MCF 10A (cell line): ENCODE results near the gene ERAP2. TPM values are rescaled to one million over a fixed set of nuclear protein-coding genes. Genes with fewer than 3 reads are reported as not detected.
"Not testable (repeated sequence)": the region's sequence is repeated elsewhere in the genome, so short reads cannot be mapped to it uniquely, and the experiment has no call there.

Source experiments
- BruUV-seq: library from RNA; stranded (reverse); fragments of 400-500 nt; replicated peaks from 2 replicates; lab custom pipeline; 2021; lab: Mats Ljungman, UMichigan
- CTCF ChIA-PET: fragments of 300-600 bp; sonication (Branson Sonifier 250); formaldehyde crosslinking; extraction: SDS; loops from one replicate; lab custom pipeline; 2021; ENCODE audit warnings: antibody characterized with exemption, inconsistent platforms; lab: Yijun Ruan, JAX
- POLR2A ChIA-PET: fragments of 300-600, 350-650 bp; sonication (Branson Sonifier 250); formaldehyde crosslinking; extraction: SDS; loops from one replicate; lab custom pipeline; 2020; ENCODE audit warnings: antibody characterized with exemption, inconsistent platforms; lab: Yijun Ruan, JAX
- DNase-seq: peaks from one replicate; pipeline ENCODE4 v3.0.0-alpha.2; 2018; ENCODE audit not compliant: unreplicated experiment
- H3K27ac Mint-ChIP-seq: one replicate; pipeline ENCODE4 v1.8.0; 2022; ENCODE audit warnings: mild to moderate bottlenecking, low read depth, mixed read lengths; ENCODE audit not compliant: unreplicated experiment
- H3K27me3 Mint-ChIP-seq: one replicate; pipeline ENCODE4 v1.8.0; 2022; ENCODE audit warnings: mixed read lengths; ENCODE audit not compliant: insufficient read depth, unreplicated experiment
- H3K36me3 Mint-ChIP-seq: one replicate; pipeline ENCODE4 v1.8.0; 2022; ENCODE audit warnings: mild to moderate bottlenecking, moderate library complexity, mixed read lengths; ENCODE audit not compliant: insufficient read depth, unreplicated experiment
- H3K4me1 Mint-ChIP-seq: one replicate; pipeline ENCODE4 v1.8.0; 2022; ENCODE audit warnings: mixed read lengths; ENCODE audit not compliant: insufficient read depth, unreplicated experiment
- H3K4me3 Mint-ChIP-seq: one replicate; pipeline ENCODE4 v1.8.0; 2022; ENCODE audit warnings: mild to moderate bottlenecking, moderate library complexity, mixed read lengths; ENCODE audit not compliant: unreplicated experiment
- H3K9me3 Mint-ChIP-seq: one replicate; pipeline ENCODE4 v1.8.0; 2022; ENCODE audit warnings: mixed read lengths; ENCODE audit not compliant: unreplicated experiment
- CTCF ChIP-seq: fragments of 200-600 bp; IDR thresholded peaks from one replicate; pipeline ENCODE4 v1.8.0; 2022; ENCODE audit warnings: antibody characterized with exemption, mild to moderate bottlenecking; ENCODE audit not compliant: unreplicated experiment
- intact Hi-C: fragments of 100-400 bp; cut with micrococcal nuclease; formaldehyde crosslinking; loops from 2 replicates; pipeline ENCODE4 v1.14.1; 2022
- total RNA-seq: library from RNA; stranded (reverse); gene quantifications from 2 replicates; pipeline ENCODE4 v1.2.3, GENCODE V29; 2022

Gene ERAP2
- total RNA-seq, 1 experiment from 2014 or later, result 2.5 TPM

- DNase-seq, result no peak
- Mint-ChIP-seq H3K36me3 (no peaks in the 10 kb centered on the region), H3K27me3 (no peaks in the 10 kb centered on the region), H3K9me3 (no peaks in the 10 kb centered on the region), H3K4me3 (no peak overlapping the region), H3K4me1 (peaks cover 12% of the 10 kb centered on the region), H3K27ac (no peak overlapping the region)
- no TSS peak for BruUV-seq
- intact Hi-C loops, result no loop called here
- ChIA-PET CTCF (interaction anchor here (0.7 to 1.0 kb wide), 3 partner anchors 52 to 1988 kb away, joined by 3 read pairs; no protein-coding TSS in a partner anchor), POLR2A (no interaction called here)
- TF ChIP-seq CTCF, result no peak
Observed at GRCh38 chr5:96930058-96930457, 53.8 kb downstream of the ERAP2 start.

- POLR2A ChIA-PET, result interaction anchor here (0.6 kb wide), 1 partner anchor 28 kb away, joined by 3 read pairs; no protein-coding TSS in a partner anchor
- TF ChIP-seq CTCF, result no peak
- no peaks in the 10 kb centered on the region for H3K36me3 Mint-ChIP-seq
- peaks cover 12% of the 10 kb centered on the region for H3K4me1 Mint-ChIP-seq
- H3K9me3 Mint-ChIP-seq, result no peaks in the 10 kb centered on the region
- no peak overlapping the region for H3K4me3 Mint-ChIP-seq
- DNase-seq, result no peak
- no TSS peak for BruUV-seq
- no peaks in the 10 kb centered on the region for H3K27me3 Mint-ChIP-seq
- no peak overlapping the region for H3K27ac Mint-ChIP-seq
- intact Hi-C loops, result no loop called here
- CTCF ChIA-PET, result interaction anchor here (0.6 to 1.5 kb wide), 5 partner anchors 53 to 1987 kb away, joined by 3 to 8 read pairs (median 3); no protein-coding TSS in a partner anchor
Observed at GRCh38 chr5:96930589-96930988, 54.3 kb downstream of the ERAP2 start.

- H3K27me3 Mint-ChIP-seq, H3K27ac Mint-ChIP-seq, intact Hi-C loops, DNase-seq, H3K4me3 Mint-ChIP-seq, H3K36me3 Mint-ChIP-seq, BruUV-seq, H3K9me3 Mint-ChIP-seq: not testable (repeated sequence)
- POLR2A ChIA-PET, result interaction anchor here (0.6 to 1.5 kb wide), 2 partner anchors 28 to 55 kb away, joined by 3 read pairs; partner anchors contain the start of gene ERAP2
- CTCF ChIA-PET, result interaction anchor here (0.6 to 1.5 kb wide), 3 partner anchors 53 to 1614 kb away, joined by 3 to 8 read pairs (median 3); no protein-coding TSS in a partner anchor
- peaks cover 12% of the 10 kb centered on the region for H3K4me1 Mint-ChIP-seq
Observed at GRCh38 chr5:96931037-96931436, 54.7 kb downstream of the ERAP2 start.

- H3K36me3 Mint-ChIP-seq, result no peaks in the 10 kb centered on the region
- TF ChIP-seq CTCF, result no peak
- DNase-seq, result no peak
- H3K27ac Mint-ChIP-seq, result no peak overlapping the region
- POLR2A ChIA-PET, result interaction anchor here (1.5 to 2.4 kb wide), 2 partner anchors 55 to 124 kb away, joined by 3 to 13 read pairs; partner anchors contain the start of genes ERAP1 and ERAP2
- H3K4me3 Mint-ChIP-seq, result no peak overlapping the region
- no peaks in the 10 kb centered on the region for H3K9me3 Mint-ChIP-seq
- no TSS peak for BruUV-seq
- H3K4me1 Mint-ChIP-seq, result peaks cover 12% of the 10 kb centered on the region
- no peaks in the 10 kb centered on the region for H3K27me3 Mint-ChIP-seq
- intact Hi-C loops, result no loop called here
- CTCF ChIA-PET, result interaction anchor here (0.6 to 1.5 kb wide), 3 partner anchors 60 to 1395 kb away, joined by 3 to 8 read pairs (median 3); no protein-coding TSS in a partner anchor
Observed at GRCh38 chr5:96931605-96932004, 55.3 kb downstream of the ERAP2 start.
